Natural killer cell (primary cell): ENCODE measurements around the gene NRAP. TPM values are rescaled to one million over a fixed set of nuclear protein-coding genes. Genes with fewer than 3 reads are reported as not detected.

Experiments
- ATAC-seq, 3 donors: fragments of 150-1000 bp in 2 of 3; fragments of 200-7000 bp in 1 of 3; cut with Tn5 transposase; 1 replicate in 1 of 3; 2 replicates in 2 of 3; pipeline ENCODE4 v1.10.0; 2021; ENCODE audit warnings: mild to moderate bottlenecking in 2 of 3, moderate library complexity in 2 of 3
- DNase-seq, 2 donors: peaks; one replicate each; pipeline versions ENCODE4 v3.0.0 to v3.0.0-alpha.2; 2013 to 2021; ENCODE audit warnings: mixed read lengths in 1 of 2
- H3K27ac ChIP-seq: one replicate; pipeline ENCODE4 v1.5.1; 2013; ENCODE audit warnings: mild to moderate bottlenecking, low read length
- H3K27me3 ChIP-seq: one replicate; pipeline ENCODE4 v1.6.1; 2013; ENCODE audit warnings: low read length; ENCODE audit not compliant: control insufficient read depth, insufficient read depth
- H3K36me3 ChIP-seq: one replicate; pipeline ENCODE4 v1.6.1; 2013; ENCODE audit warnings: low read length; ENCODE audit not compliant: control insufficient read depth, insufficient read depth
- H3K4me1 ChIP-seq: one replicate; pipeline ENCODE4 v1.6.1; 2013; ENCODE audit warnings: low read length; ENCODE audit not compliant: control insufficient read depth, insufficient read depth
- H3K4me3 ChIP-seq: one replicate; pipeline ENCODE4 v1.5.1; 2013; ENCODE audit warnings: low read length
- H3K9me3 ChIP-seq: one replicate; pipeline ENCODE4 v1.6.1; 2013; ENCODE audit warnings: low read length; ENCODE audit not compliant: control insufficient read depth, insufficient read depth
- H3K27ac Mint-ChIP-seq, 2 donors: one replicate each; pipeline ENCODE4 v1.8.0; 2022; ENCODE audit warnings: mild to moderate bottlenecking in 2 of 2, mixed read lengths in 2 of 2, moderate library complexity in 1 of 2
- H3K27me3 Mint-ChIP-seq, 2 donors: one replicate each; pipeline ENCODE4 v1.8.0; 2022; ENCODE audit warnings: low read depth in 2 of 2, mixed read lengths in 2 of 2
- H3K36me3 Mint-ChIP-seq: one replicate; pipeline ENCODE4 v1.8.0; 2022; ENCODE audit warnings: mixed read lengths
- H3K4me1 Mint-ChIP-seq, 2 donors: one replicate each; pipeline ENCODE4 v1.8.0; 2022; ENCODE audit warnings: mixed read lengths in 2 of 2
- H3K4me3 Mint-ChIP-seq: one replicate; pipeline ENCODE4 v1.8.0; 2022; ENCODE audit warnings: mild to moderate bottlenecking, moderate library complexity, mixed read lengths
- H3K9me3 Mint-ChIP-seq, 2 donors: one replicate each; pipeline ENCODE4 v1.8.0; 2022; ENCODE audit warnings: mixed read lengths in 2 of 2
- WGBS: methylation state at CpG from one replicate; pipeline ENCODE4 v1.1.7; 2013; ENCODE audit warnings: missing lambda C conversion rate; ENCODE audit not compliant: insufficient coverage; 5-methylcytosine and 5-hydroxymethylcytosine counted together
- intact Hi-C: fragments of 100-400 bp; cut with micrococcal nuclease; formaldehyde crosslinking; loops from one replicate; pipeline ENCODE4 v1.14.2; 2022
- total RNA-seq, 4 donors: library from RNA; stranded (reverse); fragments of 120-200 nt in 1 of 4; gene quantifications; one replicate each; pipeline versions ENCODE4 v1.2.3 to v1.2.4, GENCODE V29; 2013 to 2022
- TF ChIP-seq, protein P1 (sequence below): fragments of 200-600 bp; IDR thresholded peaks from one replicate; pipeline ENCODE4 v1.8.0; 2022; ENCODE audit warnings: antibody characterized with exemption

The NRAP gene
- total RNA-seq, 3 donors from 2014 or later (not counting 1 experiment from before 2014, with no cell fraction given): not detected

DNA sequence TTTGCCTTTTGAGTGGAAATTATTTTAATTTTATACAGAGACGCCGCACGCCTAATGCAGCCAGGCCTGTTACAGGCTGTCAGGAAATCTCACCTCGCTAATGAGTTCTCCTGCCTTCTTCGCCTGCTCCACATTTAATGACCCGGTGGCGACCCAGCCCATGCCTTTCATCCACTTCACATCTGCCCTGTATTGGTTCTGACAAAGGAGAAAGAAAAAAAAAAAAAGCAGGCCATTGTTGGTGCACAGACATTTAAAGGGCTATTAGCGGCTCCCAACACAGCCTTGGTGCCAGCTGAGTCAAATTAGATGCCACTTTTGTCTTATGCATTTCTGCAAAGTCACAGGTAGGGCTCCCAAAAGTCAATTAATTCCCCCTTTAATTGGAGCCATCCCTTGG, 43.3 kb downstream of the NRAP start:
- peaks cover 9 to 42% of the 10 kb centered on the region in 2 donors for H3K27me3 Mint-ChIP-seq
- no peak for ATAC-seq

GRCh38 chr10:113619401-113619800, 44.4 kb downstream of the NRAP start:
- DNase-seq (no peak), ATAC-seq (no peak)
- Histone ChIP-seq H3K27me3 (peaks cover 2% of the 10 kb centered on the region), H3K4me1 (no peaks in the 10 kb centered on the region), H3K9me3 (no peaks in the 10 kb centered on the region), H3K36me3 (no peaks in the 10 kb centered on the region), H3K27ac (no peak overlapping the region), H3K4me3 (no peak overlapping the region)
- H3K4me1 Mint-ChIP-seq: no peaks in the 10 kb centered on the region
- intact Hi-C loops: no loop called here
- H3K9me3 Mint-ChIP-seq: no peaks in the 10 kb centered on the region
- H3K27ac Mint-ChIP-seq: no peak overlapping the region
- 88% methylated on average over 1 of the region's 1 CpG for WGBS
- H3K36me3 Mint-ChIP-seq: no peaks in the 10 kb centered on the region
- H3K4me3 Mint-ChIP-seq: no peak overlapping the region
- peaks cover 9 to 39% of the 10 kb centered on the region in 2 donors for H3K27me3 Mint-ChIP-seq
- TF ChIP-seq, protein P1, sequence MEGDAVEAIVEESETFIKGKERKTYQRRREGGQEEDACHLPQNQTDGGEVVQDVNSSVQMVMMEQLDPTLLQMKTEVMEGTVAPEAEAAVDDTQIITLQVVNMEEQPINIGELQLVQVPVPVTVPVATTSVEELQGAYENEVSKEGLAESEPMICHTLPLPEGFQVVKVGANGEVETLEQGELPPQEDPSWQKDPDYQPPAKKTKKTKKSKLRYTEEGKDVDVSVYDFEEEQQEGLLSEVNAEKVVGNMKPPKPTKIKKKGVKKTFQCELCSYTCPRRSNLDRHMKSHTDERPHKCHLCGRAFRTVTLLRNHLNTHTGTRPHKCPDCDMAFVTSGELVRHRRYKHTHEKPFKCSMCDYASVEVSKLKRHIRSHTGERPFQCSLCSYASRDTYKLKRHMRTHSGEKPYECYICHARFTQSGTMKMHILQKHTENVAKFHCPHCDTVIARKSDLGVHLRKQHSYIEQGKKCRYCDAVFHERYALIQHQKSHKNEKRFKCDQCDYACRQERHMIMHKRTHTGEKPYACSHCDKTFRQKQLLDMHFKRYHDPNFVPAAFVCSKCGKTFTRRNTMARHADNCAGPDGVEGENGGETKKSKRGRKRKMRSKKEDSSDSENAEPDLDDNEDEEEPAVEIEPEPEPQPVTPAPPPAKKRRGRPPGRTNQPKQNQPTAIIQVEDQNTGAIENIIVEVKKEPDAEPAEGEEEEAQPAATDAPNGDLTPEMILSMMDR: no peak

More for the DNA sequence above, 43.3 kb downstream of the NRAP start:
- Histone ChIP-seq H3K4me3 (no peak overlapping the region), H3K27ac (no peak overlapping the region), H3K9me3 (no peaks in the 10 kb centered on the region), H3K36me3 (no peaks in the 10 kb centered on the region), H3K4me1 (no peaks in the 10 kb centered on the region), H3K27me3 (peaks cover 2% of the 10 kb centered on the region)
- Mint-ChIP-seq H3K27ac (no peak overlapping the region), H3K4me3 (no peak overlapping the region), H3K9me3 (no peaks in the 10 kb centered on the region), H3K36me3 (no peaks in the 10 kb centered on the region), H3K4me1 (no peaks in the 10 kb centered on the region)
- DNase-seq: no peak
- 72% methylated on average over 8 of the region's 8 CpGs for WGBS
- intact Hi-C loops: no loop called here
- TF ChIP-seq, protein P1: no peak

DNA sequence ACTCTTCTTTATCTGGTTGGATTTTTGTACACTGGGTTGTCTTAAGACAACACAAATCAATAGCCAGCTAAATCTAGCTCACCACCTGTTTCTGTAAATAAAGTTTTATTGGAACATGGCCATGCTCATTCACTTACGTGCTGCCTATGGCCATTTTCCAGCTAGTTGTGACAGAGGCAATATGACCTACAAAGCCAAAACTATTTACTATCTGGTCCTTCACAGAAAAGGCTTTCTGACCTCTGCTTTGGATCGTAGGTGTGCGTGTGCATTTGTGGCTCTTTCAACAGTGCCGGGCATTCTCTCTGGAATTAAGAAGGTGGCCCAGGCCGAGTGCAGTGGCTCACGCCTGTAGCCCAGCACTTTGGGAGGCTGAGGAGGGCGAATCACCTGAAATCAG, 45.5 kb downstream of the NRAP start:
- Mint-ChIP-seq H3K4me3 (no peak overlapping the region), H3K27me3 (peaks cover 11 to 31% of the 10 kb centered on the region in 2 donors)

GRCh38 chr10:113617086-113617485, 46.8 kb downstream of the NRAP start:
- Histone ChIP-seq H3K4me3 (no peak overlapping the region), H3K27ac (no peak overlapping the region), H3K9me3 (no peaks in the 10 kb centered on the region), H3K4me1 (no peaks in the 10 kb centered on the region), H3K27me3 (peaks cover 2% of the 10 kb centered on the region), H3K36me3 (no peaks in the 10 kb centered on the region)
- 23% methylated on average over 7 of the region's 7 CpGs for WGBS
- DNase-seq (no peak), ATAC-seq (no peak)
- H3K36me3 Mint-ChIP-seq: no peaks in the 10 kb centered on the region
- intact Hi-C loops: no loop called here
- H3K27me3 Mint-ChIP-seq: peaks cover 12 to 34% of the 10 kb centered on the region in 2 donors
- no peaks in the 10 kb centered on the region for H3K4me1 Mint-ChIP-seq
- no peaks in the 10 kb centered on the region for H3K9me3 Mint-ChIP-seq
- TF ChIP-seq, protein P1: no peak
- H3K27ac Mint-ChIP-seq: no peak overlapping the region
- no peak overlapping the region for H3K4me3 Mint-ChIP-seq

More for the DNA sequence above, 45.5 kb downstream of the NRAP start:
- Histone ChIP-seq H3K27me3 (peaks cover 2% of the 10 kb centered on the region), H3K36me3 (no peaks in the 10 kb centered on the region), H3K4me1 (no peaks in the 10 kb centered on the region), H3K9me3 (no peaks in the 10 kb centered on the region), H3K4me3 (no peak overlapping the region), H3K27ac (no peak overlapping the region)
- TF ChIP-seq, protein P1: no peak
- no peak for DNase-seq
- no peak overlapping the region for H3K27ac Mint-ChIP-seq
- no peak for ATAC-seq
- H3K9me3 Mint-ChIP-seq: no peaks in the 10 kb centered on the region
- H3K36me3 Mint-ChIP-seq: no peaks in the 10 kb centered on the region
- intact Hi-C loops: no loop called here
- 81% methylated on average over 7 of the region's 7 CpGs for WGBS
- H3K4me1 Mint-ChIP-seq: no peaks in the 10 kb centered on the region
